Kidney tubule cell (primary cell): ENCODE measurements around the gene RPTOR.

Experiments
- DNase-seq: peaks from one replicate; pipeline ENCODE4 v3.0.0-alpha.2; 2018; ENCODE audit warnings: low spot score

Gene RPTOR

GRCh38 chr17:80544655-80545498, at the start of gene RPTOR:
Gene RPTOR (plus strand): TSS chr17:80544838. CDS start chr17:80545630, 792 bp downstream.
- DNase-seq = peak; percentile 87

- no peak for DNase-seq
Observed at GRCh38 chr17:80497726-80498241, 46.9 kb upstream of the RPTOR start.

GRCh38 chr17:80498242-80498919, 46.3 kb upstream of the RPTOR start:
- peak; percentile 33 for DNase-seq

- no peak for DNase-seq
Observed at GRCh38 chr17:80498920-80499410, 45.7 kb upstream of the RPTOR start.

- no peak for DNase-seq
Observed at GRCh38 chr17:80499560-80499959, 45.1 kb upstream of the RPTOR start.

- no peak for DNase-seq
Observed at GRCh38 chr17:80499961-80500665, 44.5 kb upstream of the RPTOR start.

GRCh38 chr17:80501741-80502577, 42.7 kb upstream of the RPTOR start:
- peak; percentile 74 for DNase-seq

- no peak for DNase-seq
Observed at GRCh38 chr17:80502578-80502877, 42.1 kb upstream of the RPTOR start.

GRCh38 chr17:80503031-80503430, 41.6 kb upstream of the RPTOR start:
- no peak for DNase-seq

GRCh38 chr17:80503921-80504320, 40.7 kb upstream of the RPTOR start:
- DNase-seq = no peak

- DNase-seq = peak; percentile 55
Observed at GRCh38 chr17:80504686-80505413, 39.8 kb upstream of the RPTOR start.

GRCh38 chr17:80507177-80507576, 37.5 kb upstream of the RPTOR start:
- peak; percentile 22 for DNase-seq

GRCh38 chr17:80507965-80508364, 36.7 kb upstream of the RPTOR start:
- DNase-seq = no peak

GRCh38 chr17:80509311-80509710, 35.3 kb upstream of the RPTOR start:
- DNase-seq = no peak

GRCh38 chr17:80510132-80510531, 34.5 kb upstream of the RPTOR start:
- DNase-seq = no peak

GRCh38 chr17:80510772-80511171, 33.9 kb upstream of the RPTOR start:
- DNase-seq = no peak

- no peak for DNase-seq
Observed at GRCh38 chr17:80511222-80512180, 33.1 kb upstream of the RPTOR start.

GRCh38 chr17:80512233-80512632, 32.4 kb upstream of the RPTOR start:
- peak; percentile 50 for DNase-seq

GRCh38 chr17:80513201-80513600, 31.4 kb upstream of the RPTOR start:
- DNase-seq = no peak

GRCh38 chr17:80513892-80514291, 30.7 kb upstream of the RPTOR start:
- DNase-seq = no peak
